ENCODE measurements around the gene PARVB.

PARVB gene

GRCh38 chr22:44028091-44028490 lies 4.0 kb downstream of the PARVB start:
- DNase-seq (ENCODE audit: low read depth): no peak

- no peak for DNase-seq (ENCODE audit: low read depth)
Observed at GRCh38 chr22:44029069-44029468, 5.0 kb downstream of the PARVB start.

GRCh38 chr22:44030051-44030701 lies 6.1 kb downstream of the PARVB start:
- no peak for DNase-seq (ENCODE audit: low read depth)

- DNase-seq (ENCODE audit: low read depth): no peak
Observed at GRCh38 chr22:44030702-44031082, 6.6 kb downstream of the PARVB start.

GRCh38 chr22:44031158-44031952 lies 7.3 kb downstream of the PARVB start:
- DNase-seq (ENCODE audit: low read depth): no peak

GRCh38 chr22:44032126-44032730 lies 8.1 kb downstream of the PARVB start:
- peak; percentile 62 for DNase-seq (ENCODE audit: low read depth)

- no peak for DNase-seq (ENCODE audit: low read depth)
Observed at GRCh38 chr22:44033287-44033686, 9.2 kb downstream of the PARVB start.

- peak; percentile 70 for DNase-seq (ENCODE audit: low read depth)
Observed at GRCh38 chr22:44033694-44034093, 9.6 kb downstream of the PARVB start.

- DNase-seq (ENCODE audit: low read depth): peak; percentile 95
Observed at GRCh38 chr22:44037519-44038375, 13.6 kb downstream of the PARVB start.

GRCh38 chr22:44039566-44040171 lies 15.6 kb downstream of the PARVB start:
- DNase-seq (ENCODE audit: low read depth): no peak

- DNase-seq (ENCODE audit: low read depth): peak; percentile 80
Observed at GRCh38 chr22:44042249-44043218, 18.4 kb downstream of the PARVB start.

GRCh38 chr22:44045145-44045544 lies 21.0 kb downstream of the PARVB start:
- DNase-seq (ENCODE audit: low read depth): peak; percentile 43

- DNase-seq (ENCODE audit: low read depth): no peak
Observed at GRCh38 chr22:44046485-44047141, 22.5 kb downstream of the PARVB start.

- no peak for DNase-seq (ENCODE audit: low read depth)
Observed at GRCh38 chr22:44047891-44048301, 23.8 kb downstream of the PARVB start.

GRCh38 chr22:44049486-44050231 lies 25.6 kb downstream of the PARVB start:
- no peak for DNase-seq (ENCODE audit: low read depth)

GRCh38 chr22:44050766-44051355 lies 26.8 kb downstream of the PARVB start:
- DNase-seq (ENCODE audit: low read depth): no peak

- no peak for DNase-seq (ENCODE audit: low read depth)
Observed at GRCh38 chr22:44051358-44051757, 27.3 kb downstream of the PARVB start.

GRCh38 chr22:44051961-44052360 lies 27.9 kb downstream of the PARVB start:
- DNase-seq (ENCODE audit: low read depth): no peak

- no peak for DNase-seq (ENCODE audit: low read depth)
Observed at GRCh38 chr22:44055805-44056204, 31.7 kb downstream of the PARVB start.
